Breast epithelium (tissue), 4 donors: Measurements from ENCODE around the gene FBXW9. TPM values are rescaled to one million over a fixed set of nuclear protein-coding genes. Genes with fewer than 3 reads are reported as not detected.
"Not testable (repeated sequence)": the region's sequence is repeated elsewhere in the genome, so short reads cannot be mapped to it uniquely, and the experiment has no call there.

Source experiments
- DNase-seq, 2 donors: peaks; one replicate each; pipeline ENCODE4 v3.0.0-alpha.2; 2019; ENCODE audit warnings: low spot score in 2 of 2
- H3K27ac ChIP-seq, 2 donors: fragments of 200-600 bp; sonication (generic) in 1 of 2; one replicate each; pipeline ENCODE4 v1.5.1; 2016 to 2019; ENCODE audit warnings: mild to moderate bottlenecking in 1 of 2
- H3K27me3 ChIP-seq, 2 donors: fragments of 200-600 bp; sonication (generic) in 1 of 2; one replicate each; pipeline versions ENCODE4 v1.5.1 to v1.6.0; 2017 to 2019; ENCODE audit warnings: control low read depth in 1 of 2, mild to moderate bottlenecking in 1 of 2
- H3K36me3 ChIP-seq: fragments of 200-600 bp; one replicate; pipeline ENCODE4 v1.5.1; 2019
- H3K4me1 ChIP-seq, 2 donors: fragments of 200-600 bp; sonication (generic); one replicate each; pipeline ENCODE4 v1.5.1; 2016 to 2019; ENCODE audit warnings: control low read depth in 1 of 2
- H3K4me3 ChIP-seq, 3 donors: fragments of 200-600 bp; sonication (generic); 1 replicate in 2 of 3; 2 replicates in 1 of 3; pipeline ENCODE4 v1.5.1; 2016 to 2019; ENCODE audit warnings: mild to moderate bottlenecking in 3 of 3, moderate library complexity in 2 of 3
- H3K9me3 ChIP-seq, 2 donors: fragments of 200-600 bp; sonication (generic) in 1 of 2; one replicate each; pipeline ENCODE4 v1.5.1; 2016 to 2019; ENCODE audit warnings: control low read depth in 1 of 2
- CTCF ChIP-seq, 3 donors: fragments of 450-650 bp; IDR thresholded peaks; one replicate each; pipeline ENCODE4 v1.5.1; 2016 to 2017; ENCODE audit warnings: antibody characterized with exemption in 3 of 3, mild to moderate bottlenecking in 3 of 3, moderate library complexity in 3 of 3
- POLR2A ChIP-seq: fragments of 450-650 bp; IDR thresholded peaks from one replicate; pipeline ENCODE4 v1.6.1; 2016; ENCODE audit warnings: antibody characterized with exemption, mild to moderate bottlenecking, moderate library complexity
- POLR2AphosphoS5 ChIP-seq, 3 donors: sonication (generic); formaldehyde crosslinking; IDR thresholded peaks; one replicate each; pipeline ENCODE4 v1.6.1; 2017; ENCODE audit warnings: antibody characterized with exemption in 3 of 3
- intact Hi-C: fragments of 100-400 bp; cut with DNase I; formaldehyde crosslinking; loops from one replicate; pipeline ENCODE4 v1.15.1; 2023; ENCODE audit warnings: low total_unique reads
- total RNA-seq, 3 donors: library from RNA; depleted of rRNA; stranded (reverse); fragments of >200 nt; gene quantifications; one replicate each; pipeline ENCODE4 v1.1.0, GENCODE V29; 2016

Gene FBXW9
- total RNA-seq, 3 donors from 2014 or later = 4.8 to 13.8 (median 8.5) TPM

- H3K9me3 ChIP-seq = no peaks in the 10 kb centered on the region
- DNase-seq = no peak
- H3K27ac ChIP-seq = no peak overlapping the region
- H3K4me3 ChIP-seq = no peak overlapping the region
- intact Hi-C loops = no loop called here
- peaks cover 36% of the 10 kb centered on the region for H3K36me3 ChIP-seq
- no peaks in the 10 kb centered on the region for H3K27me3 ChIP-seq
- no peak for TF ChIP-seq POLR2AphosphoS5 (IDR thresholded peaks at IDR 0.05)
- TF ChIP-seq POLR2A = no peak
- TF ChIP-seq CTCF (IDR thresholded peaks at IDR 0.05) = no peak
- no peaks in the 10 kb centered on the region for H3K4me1 ChIP-seq
These were observed 8.7 kb upstream of the FBXW9 start for GRCh38 chr19:12705169-12705568.

- H3K4me1 ChIP-seq = no peaks in the 10 kb centered on the region
These were observed 6.6 kb upstream of the FBXW9 start for GRCh38 chr19:12703046-12703445.

DNA sequence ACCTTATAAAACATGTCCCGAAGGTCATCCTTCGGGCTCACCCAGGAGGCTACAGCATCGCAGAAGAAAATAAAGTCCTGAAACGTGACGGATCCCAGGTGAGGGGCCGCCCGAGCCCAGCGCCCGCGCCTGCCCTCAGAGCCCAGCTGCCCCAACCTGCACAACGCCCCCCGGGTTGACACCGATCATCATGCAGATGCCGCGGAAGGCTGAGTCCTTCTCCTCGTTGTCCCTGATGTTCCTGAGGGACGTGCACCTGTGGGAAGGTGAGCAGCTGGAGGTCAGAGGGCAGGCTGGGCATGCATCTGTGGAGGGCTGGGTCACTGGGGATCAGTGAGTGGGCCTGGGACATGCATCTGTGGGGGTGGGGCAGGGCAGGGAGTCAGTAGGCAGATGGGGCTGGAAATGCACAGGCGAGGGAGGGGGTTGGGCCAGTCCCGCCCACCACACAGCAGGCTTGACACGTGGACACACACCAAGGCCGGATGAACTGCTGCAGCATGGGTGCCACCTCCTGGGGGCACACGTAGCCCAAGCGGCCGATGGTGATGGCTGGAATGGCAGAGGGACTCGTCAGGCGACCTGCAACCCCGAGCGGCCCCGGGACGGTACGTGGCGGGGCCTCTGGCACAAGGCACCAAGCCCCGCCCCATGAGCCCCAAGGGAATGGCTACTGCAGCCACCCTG is 5.3 kb upstream of the FBXW9 start:
- H3K27me3 ChIP-seq = no peaks in the 10 kb centered on the region
- H3K9me3 ChIP-seq = no peaks in the 10 kb centered on the region
- no peak for DNase-seq
- intact Hi-C loops = no loop called here
- H3K4me3 ChIP-seq = no peak overlapping the region
- no peaks in the 10 kb centered on the region for H3K4me1 ChIP-seq
- H3K36me3 ChIP-seq = peaks cover 36% of the 10 kb centered on the region
- no peak for TF ChIP-seq CTCF (IDR thresholded peaks at IDR 0.05)
- TF ChIP-seq POLR2A = no peak
- TF ChIP-seq POLR2AphosphoS5 (IDR thresholded peaks at IDR 0.05) = no peak
- H3K27ac ChIP-seq = no peak overlapping the region

More at GRCh38 chr19:12703046-12703445, 6.6 kb upstream of the FBXW9 start:
- Histone ChIP-seq H3K27ac (no peak overlapping the region), H3K9me3 (no peaks in the 10 kb centered on the region), H3K27me3 (no peaks in the 10 kb centered on the region), H3K4me3 (no peak overlapping the region), H3K36me3 (peaks cover 36% of the 10 kb centered on the region)
- intact Hi-C loops = no loop called here
- no peak for DNase-seq
- TF ChIP-seq CTCF (IDR thresholded peaks at IDR 0.05) (no peak), POLR2AphosphoS5 (IDR thresholded peaks at IDR 0.05) (no peak), POLR2A (no peak)

- Histone ChIP-seq H3K4me3 (no peak overlapping the region), H3K36me3 (peaks cover 18% of the 10 kb centered on the region), H3K4me1 (peaks cover 4 to 5% of the 10 kb centered on the region in 2 donors), H3K9me3 (no peaks in the 10 kb centered on the region), H3K27me3 (no peaks in the 10 kb centered on the region), H3K27ac (no peak overlapping the region)
- no peak for TF ChIP-seq CTCF (IDR thresholded peaks at IDR 0.05)
- no peak for TF ChIP-seq POLR2AphosphoS5 (IDR thresholded peaks at IDR 0.05)
- no peak for TF ChIP-seq POLR2A
- intact Hi-C loops = no loop called here
- DNase-seq = no peak
These were observed 1.7 kb upstream of the FBXW9 start for GRCh38 chr19:12698138-12698537.

- intact Hi-C loops, H3K4me3 ChIP-seq, H3K9me3 ChIP-seq: not testable (repeated sequence)
These were observed 994 bp upstream of the FBXW9 start for GRCh38 chr19:12697425-12697824.

More at GRCh38 chr19:12697425-12697824, 994 bp upstream of the FBXW9 start:
- H3K27ac ChIP-seq, H3K27me3 ChIP-seq, H3K4me1 ChIP-seq, DNase-seq: not testable (repeated sequence)
- peaks cover 11% of the 10 kb centered on the region for H3K36me3 ChIP-seq
